Measurements from ENCODE around the gene GHITM.
"Not testable (repeated sequence)": the region's sequence is repeated elsewhere in the genome, so short reads cannot be mapped to it uniquely, and the experiment has no call there.

DNA sequence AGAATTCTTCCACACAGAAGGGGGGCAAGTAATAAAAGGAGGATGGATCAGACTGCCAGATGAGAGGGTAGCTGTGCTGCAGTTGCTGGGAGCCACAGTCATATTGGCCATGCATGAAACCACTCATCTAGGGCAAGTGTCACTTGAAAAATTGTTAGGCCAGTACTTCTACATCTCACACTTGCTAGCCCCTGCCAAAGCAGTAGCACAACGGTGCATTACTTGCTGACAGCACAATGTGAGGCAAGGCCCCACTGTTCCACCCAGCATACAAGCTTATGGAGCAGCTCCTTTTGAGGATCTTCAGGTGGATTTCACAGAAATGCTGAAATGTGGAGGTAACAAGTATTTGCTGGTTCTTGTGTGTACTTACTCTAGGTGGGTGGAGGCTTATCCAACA lies 25.8 kb upstream of the GHITM start:
- TF ChIP-seq, protein P1, sequence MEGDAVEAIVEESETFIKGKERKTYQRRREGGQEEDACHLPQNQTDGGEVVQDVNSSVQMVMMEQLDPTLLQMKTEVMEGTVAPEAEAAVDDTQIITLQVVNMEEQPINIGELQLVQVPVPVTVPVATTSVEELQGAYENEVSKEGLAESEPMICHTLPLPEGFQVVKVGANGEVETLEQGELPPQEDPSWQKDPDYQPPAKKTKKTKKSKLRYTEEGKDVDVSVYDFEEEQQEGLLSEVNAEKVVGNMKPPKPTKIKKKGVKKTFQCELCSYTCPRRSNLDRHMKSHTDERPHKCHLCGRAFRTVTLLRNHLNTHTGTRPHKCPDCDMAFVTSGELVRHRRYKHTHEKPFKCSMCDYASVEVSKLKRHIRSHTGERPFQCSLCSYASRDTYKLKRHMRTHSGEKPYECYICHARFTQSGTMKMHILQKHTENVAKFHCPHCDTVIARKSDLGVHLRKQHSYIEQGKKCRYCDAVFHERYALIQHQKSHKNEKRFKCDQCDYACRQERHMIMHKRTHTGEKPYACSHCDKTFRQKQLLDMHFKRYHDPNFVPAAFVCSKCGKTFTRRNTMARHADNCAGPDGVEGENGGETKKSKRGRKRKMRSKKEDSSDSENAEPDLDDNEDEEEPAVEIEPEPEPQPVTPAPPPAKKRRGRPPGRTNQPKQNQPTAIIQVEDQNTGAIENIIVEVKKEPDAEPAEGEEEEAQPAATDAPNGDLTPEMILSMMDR (conservative IDR thresholded peaks at IDR 0.05 in 1 of 2, IDR thresholded peaks at IDR 0.05 in 1 of 2; ENCODE audit: low read depth in 1 of 2, low read length in 2 of 2): not testable (repeated sequence)
- TF ChIP-seq EZH2 (IDR thresholded peaks at IDR 0.05; ENCODE audit: low read length, missing control alignments): not testable (repeated sequence)

Data from fibroblast of lung (primary cell).